ENCODE results near the gene RPL23.
A peak's percentile ranks its signal among the peaks of the same experiment; 100 is the strongest.

The RPL23 gene

DNA sequence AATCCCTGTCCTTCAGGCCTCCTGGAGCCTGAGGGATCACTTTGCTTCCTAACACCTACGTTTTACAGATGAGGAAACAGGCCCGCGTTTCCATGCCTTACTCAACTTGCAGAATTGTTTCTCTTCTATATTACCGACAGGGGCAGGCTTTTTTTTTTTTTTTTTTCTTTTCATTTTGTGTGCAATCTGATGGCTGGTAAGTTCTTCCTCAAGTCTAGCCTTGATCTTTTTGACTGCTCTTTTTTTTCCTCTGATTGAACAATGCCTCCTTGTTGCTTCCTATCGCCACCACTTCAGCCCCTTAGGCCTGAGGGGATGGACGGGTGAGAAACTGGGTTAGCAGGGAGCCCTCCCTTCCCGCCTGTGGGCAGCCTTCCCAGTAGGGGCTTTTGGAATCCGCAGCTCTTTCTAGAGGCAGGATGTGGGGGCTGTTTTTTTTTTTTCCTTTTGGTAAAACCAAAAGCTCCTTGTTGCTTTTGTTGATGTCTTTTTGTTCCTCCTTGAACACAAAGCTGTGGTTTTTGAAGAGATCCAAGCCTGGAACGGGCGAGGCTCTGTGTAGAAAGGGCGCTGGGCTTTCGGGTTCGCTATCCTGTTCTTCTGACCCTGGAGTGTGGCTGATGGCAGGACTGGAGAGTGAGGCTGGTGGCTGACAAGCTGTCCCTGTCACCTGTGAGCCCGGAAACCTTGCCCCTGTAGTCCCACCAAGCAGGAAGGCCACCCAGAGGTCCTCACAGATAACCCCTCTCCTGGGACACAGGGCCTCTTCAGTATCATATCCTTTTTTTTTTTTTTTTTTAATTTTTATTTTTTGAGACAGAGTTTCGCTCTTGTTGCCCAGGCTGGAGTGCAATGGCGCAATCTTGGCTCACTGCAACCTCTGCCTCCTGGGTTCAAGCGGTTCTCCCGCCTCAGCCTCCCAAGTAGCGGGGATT lies 30.3 kb upstream of the RPL23 start:
- DNase-seq, result no peak

DNA sequence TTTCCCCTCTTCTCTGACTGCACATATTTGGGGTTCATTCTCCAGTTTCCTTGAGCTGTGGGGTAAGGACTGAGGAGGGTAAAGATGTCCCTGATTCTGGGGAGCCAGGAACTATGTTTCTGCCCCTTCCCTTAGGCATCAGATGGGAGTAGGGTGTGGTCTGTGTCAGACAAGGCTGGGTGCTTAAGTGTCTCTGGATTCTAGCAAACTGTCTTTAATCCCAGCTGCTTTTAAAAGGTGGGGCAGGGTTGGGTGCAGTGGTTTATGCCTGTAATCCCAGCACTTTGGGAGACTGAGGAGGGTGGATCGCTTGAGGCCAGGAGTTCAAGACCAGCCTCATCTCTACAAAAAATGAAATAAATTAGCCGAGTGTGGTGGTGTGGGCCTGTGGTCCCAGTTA lies 29.3 kb upstream of the RPL23 start:
- DNase-seq, result no peak

- no peak for DNase-seq
Measured at GRCh38 chr17:38881600-38882191, 28.2 kb upstream of the RPL23 start.

- DNase-seq, result no peak
Measured at GRCh38 chr17:38879878-38880665, 26.6 kb upstream of the RPL23 start.

- DNase-seq, result no peak
Measured at GRCh38 chr17:38877130-38877851, 23.8 kb upstream of the RPL23 start.

DNA sequence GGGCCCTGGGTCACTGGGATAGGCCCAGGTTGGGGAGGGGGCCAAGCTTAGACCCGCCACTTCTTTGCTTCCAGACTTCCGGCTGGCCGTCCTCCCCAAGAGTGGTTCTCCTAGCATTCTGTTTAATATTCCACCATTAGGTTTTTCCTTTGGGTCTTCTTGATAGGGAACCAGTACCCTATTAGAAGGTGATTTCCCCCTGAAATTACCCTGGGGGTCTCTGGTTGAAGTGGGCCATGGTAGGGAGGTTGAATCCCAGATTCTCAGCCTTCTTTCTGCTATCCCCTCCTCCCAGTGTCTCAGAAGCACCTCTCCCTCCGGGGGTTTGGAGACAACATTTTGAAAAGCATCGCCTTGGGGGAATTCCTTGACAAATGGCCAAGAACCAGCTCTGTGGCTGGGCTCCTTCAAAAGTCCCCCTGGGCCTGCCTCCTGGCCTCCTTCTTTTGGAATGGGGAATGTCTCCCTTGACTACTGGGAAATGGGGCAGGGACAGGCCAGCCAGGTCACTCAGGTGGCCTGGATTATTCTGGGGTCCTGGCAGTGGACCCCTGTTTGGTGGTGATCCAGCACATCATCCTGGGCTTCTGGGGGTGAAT lies 22.1 kb upstream of the RPL23 start:
- DNase-seq, result no peak

GRCh38 chr17:38874505-38875400 lies 21.2 kb upstream of the RPL23 start:
- DNase-seq, result no peak

GRCh38 chr17:38873640-38874380 lies 20.3 kb upstream of the RPL23 start:
- no peak for DNase-seq

- peak; percentile 47 for DNase-seq
Measured at GRCh38 chr17:38872671-38873385, 19.3 kb upstream of the RPL23 start.

- DNase-seq, result no peak
Measured at GRCh38 chr17:38872027-38872511, 18.5 kb upstream of the RPL23 start.

DNA sequence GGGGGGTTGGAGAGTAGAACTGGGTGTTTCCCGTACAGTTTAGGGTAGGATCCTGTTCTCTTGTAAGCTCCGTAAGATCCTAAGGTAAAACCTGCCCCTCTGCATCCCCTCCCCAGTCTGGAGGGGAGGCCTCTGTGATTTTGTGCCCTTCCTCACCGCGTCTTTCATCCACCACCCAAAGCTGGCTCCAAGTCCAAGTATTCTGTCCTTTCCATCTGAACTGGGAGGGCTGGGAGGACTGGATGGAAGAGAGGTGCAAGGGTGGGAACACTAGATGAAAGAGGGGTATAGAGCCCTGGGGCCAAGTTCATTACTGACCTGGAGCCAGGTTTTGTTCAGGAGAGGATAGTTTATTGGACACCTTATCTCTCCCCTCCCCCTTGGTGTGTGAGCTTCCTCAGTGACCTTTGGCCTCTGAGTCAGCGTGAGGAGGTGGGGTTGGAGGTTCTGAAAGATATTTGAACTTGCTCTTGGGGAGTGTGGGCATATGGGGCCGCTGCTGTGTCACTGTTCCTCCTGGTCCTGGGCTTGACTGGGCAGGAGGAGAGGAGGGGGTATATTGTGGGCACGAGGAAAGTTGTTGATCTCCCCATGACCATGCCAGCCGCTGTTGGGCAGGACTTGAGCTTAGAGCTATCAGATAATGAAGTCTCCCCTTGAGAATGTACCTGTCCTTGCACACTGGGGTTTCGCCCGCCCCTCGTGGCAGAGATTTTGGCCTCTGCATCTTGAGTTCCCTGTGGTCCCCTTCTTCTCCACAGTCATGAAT lies 17.9 kb upstream of the RPL23 start:
- no peak for DNase-seq

- no peak for DNase-seq
Measured at GRCh38 chr17:38870259-38871165, 17.0 kb upstream of the RPL23 start.

GRCh38 chr17:38869526-38870258 lies 16.2 kb upstream of the RPL23 start, which contains the start of gene LASP1:
TSS of gene LASP1 (plus strand) at chr17:38870058. CDS start at chr17:38870190, 132 bp downstream.
- DNase-seq, result peak; percentile 33

DNA sequence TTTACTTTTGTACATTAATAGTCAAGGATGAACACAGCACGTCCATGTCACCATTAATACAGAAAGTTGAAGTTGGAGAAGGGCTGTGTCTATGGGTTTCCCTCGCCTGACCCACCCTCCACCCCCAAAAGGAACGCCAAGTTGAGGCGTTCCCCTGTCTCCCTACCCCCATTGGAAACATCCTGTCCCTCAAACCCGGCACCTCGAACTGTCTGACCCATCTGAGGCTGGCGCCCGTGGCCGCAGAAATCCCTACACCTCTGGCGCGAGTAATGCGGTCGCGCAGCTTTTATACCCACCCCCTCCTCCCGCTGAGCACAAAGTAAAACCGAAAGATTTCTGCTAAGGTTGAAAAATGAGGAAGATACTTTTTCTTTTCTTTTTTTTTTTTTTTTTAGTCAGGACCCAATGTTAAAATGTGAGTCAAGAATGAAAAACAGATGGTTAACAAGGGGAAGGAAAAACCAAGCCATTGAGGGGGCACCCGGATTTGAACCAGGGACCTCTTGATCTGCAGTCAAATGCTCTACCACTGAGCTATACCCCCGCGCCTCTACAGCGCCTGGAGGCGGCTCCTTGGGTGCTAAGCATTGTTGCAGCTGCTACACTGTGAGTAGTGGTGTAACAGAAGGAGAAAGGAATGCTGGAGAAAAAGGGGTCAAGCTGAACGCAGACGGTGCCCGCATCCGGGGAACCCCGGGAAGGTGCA lies 15.4 kb upstream of the RPL23 start:
- peak; percentile 51 for DNase-seq

- peak; percentile 73 for DNase-seq
Measured at GRCh38 chr17:38867968-38868816, 14.7 kb upstream of the RPL23 start.

All from NCI-H2029 treated with DMSO at 0.1 percent for 48 hours (cell line).